ENCODE measurements around the gene NSD2. TPM values are rescaled to one million over a fixed set of nuclear protein-coding genes. Genes with fewer than 3 reads are reported as not detected.

The NSD2 gene
- total RNA-seq, 1 experiment from 2014 or later, result 128 TPM

DNA sequence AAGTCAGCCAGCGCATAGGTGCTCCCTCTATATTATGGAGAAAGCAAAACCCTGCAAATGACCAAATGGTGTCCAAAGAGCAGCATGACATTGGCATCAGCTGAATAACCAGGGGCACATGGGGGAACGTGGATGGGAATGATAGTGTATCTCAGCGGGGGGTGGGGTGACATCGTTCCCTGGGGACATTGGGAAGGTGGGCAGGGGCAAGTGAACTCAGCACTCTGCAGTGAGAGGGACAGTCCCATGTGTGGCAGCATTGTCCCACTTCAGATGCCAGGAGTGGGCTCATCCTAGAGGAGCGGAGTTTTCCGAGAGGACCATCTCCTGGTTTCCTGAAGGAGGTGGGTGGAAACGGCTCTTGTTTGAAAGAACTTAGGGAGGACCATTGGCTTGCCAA is 72.7 kb downstream of the NSD2 start:
- Mint-ChIP-seq H3K36me3 (peaks cover 34% of the 10 kb centered on the region), H3K27ac (no peak overlapping the region), H3K4me3 (no peak overlapping the region), H3K27me3 (ENCODE audit: low read depth) (no peaks in the 10 kb centered on the region), H3K9me3 (no peaks in the 10 kb centered on the region), H3K4me1 (no peaks in the 10 kb centered on the region)
- no peak; the same call in 1 of the 2 replicates for ATAC-seq
- TF ChIP-seq, protein P1, sequence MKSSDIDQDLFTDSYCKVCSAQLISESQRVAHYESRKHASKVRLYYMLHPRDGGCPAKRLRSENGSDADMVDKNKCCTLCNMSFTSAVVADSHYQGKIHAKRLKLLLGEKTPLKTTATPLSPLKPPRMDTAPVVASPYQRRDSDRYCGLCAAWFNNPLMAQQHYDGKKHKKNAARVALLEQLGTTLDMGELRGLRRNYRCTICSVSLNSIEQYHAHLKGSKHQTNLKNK (CRISPR knock-in tag; IDR thresholded peaks at IDR 0.05), result no peak
- no peak for DNase-seq (ENCODE audit: low spot score)
- POLR2A ChIA-PET, result no interaction called here
- CTCF ChIA-PET, result no interaction called here

DNA sequence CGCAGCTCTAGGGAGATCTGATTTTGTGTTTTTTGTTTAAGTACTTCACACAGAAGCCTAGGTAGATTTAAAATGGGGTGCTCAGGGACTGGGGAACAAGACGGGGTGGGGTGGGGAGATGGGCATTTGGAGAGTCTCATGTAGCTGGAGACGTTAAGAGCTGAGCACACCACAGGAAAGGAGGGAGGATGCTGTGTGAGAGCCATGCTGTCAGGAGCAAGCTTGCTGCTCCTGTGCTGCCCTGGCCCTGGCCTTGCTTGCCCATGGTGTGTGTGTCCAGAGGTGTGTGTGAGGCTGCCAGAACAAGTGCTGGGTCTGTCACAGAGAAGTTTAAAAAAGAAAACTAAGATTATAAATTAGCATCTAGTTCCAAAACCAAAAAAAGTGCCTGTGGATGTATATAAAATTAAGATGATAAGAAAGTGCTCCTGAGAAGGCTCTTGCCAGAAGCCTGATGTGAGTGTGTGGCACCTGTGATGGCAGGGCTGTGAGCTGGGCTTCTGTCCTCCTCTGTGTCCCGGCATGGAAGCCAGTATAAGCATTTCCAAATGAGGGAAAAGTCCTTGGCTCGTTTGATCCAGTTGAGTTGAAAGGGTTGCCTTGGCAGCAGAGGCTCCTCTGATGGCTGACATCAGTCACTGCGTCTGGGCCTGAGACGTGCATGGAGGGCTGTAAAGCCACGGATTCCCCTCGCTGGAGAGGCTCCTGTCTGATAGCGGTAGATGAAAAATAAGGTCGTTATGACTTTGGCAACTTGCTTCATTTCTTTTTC is 74.1 kb downstream of the NSD2 start:
- TF ChIP-seq ZNF317 (CRISPR knock-in tag; IDR thresholded peaks at IDR 0.05; ENCODE audit: borderline replicate concordance, low read depth), result no peak
- TF ChIP-seq, protein P2, sequence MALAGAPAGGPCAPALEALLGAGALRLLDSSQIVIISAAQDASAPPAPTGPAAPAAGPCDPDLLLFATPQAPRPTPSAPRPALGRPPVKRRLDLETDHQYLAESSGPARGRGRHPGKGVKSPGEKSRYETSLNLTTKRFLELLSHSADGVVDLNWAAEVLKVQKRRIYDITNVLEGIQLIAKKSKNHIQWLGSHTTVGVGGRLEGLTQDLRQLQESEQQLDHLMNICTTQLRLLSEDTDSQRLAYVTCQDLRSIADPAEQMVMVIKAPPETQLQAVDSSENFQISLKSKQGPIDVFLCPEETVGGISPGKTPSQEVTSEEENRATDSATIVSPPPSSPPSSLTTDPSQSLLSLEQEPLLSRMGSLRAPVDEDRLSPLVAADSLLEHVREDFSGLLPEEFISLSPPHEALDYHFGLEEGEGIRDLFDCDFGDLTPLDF (CRISPR knock-in tag; IDR thresholded peaks at IDR 0.05), result no peak
- ChIA-PET POLR2A (no interaction called here), CTCF (interaction anchor here (0.5 to 0.8 kb wide), 2 partner anchors 115 to 177 kb away, joined by 3 to 4 read pairs; no protein-coding TSS in a partner anchor)
- no peaks in the 10 kb centered on the region for H3K27me3 Mint-ChIP-seq (ENCODE audit: low read depth)
- DNase-seq (ENCODE audit: low spot score) (no peak), ATAC-seq (peak; percentile 63)
- H3K4me1 Mint-ChIP-seq, result no peaks in the 10 kb centered on the region
- H3K4me3 Mint-ChIP-seq, result no peak overlapping the region
- H3K9me3 Mint-ChIP-seq, result no peaks in the 10 kb centered on the region
- H3K36me3 Mint-ChIP-seq, result peaks cover 22% of the 10 kb centered on the region
- H3K27ac Mint-ChIP-seq, result no peak overlapping the region

DNA sequence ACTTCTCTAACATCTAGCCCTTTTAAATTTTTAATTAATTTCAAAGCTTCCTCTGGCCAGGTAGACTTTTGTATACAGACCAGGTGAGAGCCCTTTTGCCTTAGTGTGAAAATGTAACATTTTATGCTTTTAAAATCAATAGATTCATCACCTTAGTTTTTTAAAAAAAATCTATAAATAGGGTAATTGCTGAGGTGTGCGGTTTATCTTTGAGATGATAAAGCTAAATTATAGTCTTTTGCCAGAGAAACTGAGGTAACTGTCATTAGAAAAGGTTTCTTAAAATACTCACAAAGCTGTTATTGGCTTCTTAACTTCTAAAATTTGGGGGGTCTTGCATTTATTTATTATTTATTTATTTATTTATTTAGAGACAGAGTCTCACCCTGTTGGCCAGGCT is 74.7 kb downstream of the NSD2 start:
- ChIA-PET CTCF (interaction anchor here (0.8 kb wide), 1 partner anchor 115 kb away, joined by 3 read pairs; no protein-coding TSS in a partner anchor), POLR2A (no interaction called here)
- Mint-ChIP-seq H3K27me3 (ENCODE audit: low read depth) (no peaks in the 10 kb centered on the region), H3K36me3 (peaks cover 25% of the 10 kb centered on the region), H3K27ac (no peak overlapping the region), H3K4me3 (no peak overlapping the region), H3K4me1 (no peaks in the 10 kb centered on the region), H3K9me3 (no peaks in the 10 kb centered on the region)
- DNase-seq (ENCODE audit: low spot score) (no peak), ATAC-seq (no peak)
- TF ChIP-seq TCF7 (CRISPR knock-in tag; IDR thresholded peaks at IDR 0.05; ENCODE audit: low read depth) (no peak), ZNF232 (CRISPR knock-in tag; IDR thresholded peaks at IDR 0.05) (no peak), ZBTB21 (CRISPR knock-in tag; IDR thresholded peaks at IDR 0.05; ENCODE audit: borderline replicate concordance) (no peak), SP1 (CRISPR knock-in tag; conservative IDR thresholded peaks at IDR 0.05) (no peak), NR1H2 (CRISPR knock-in tag; IDR thresholded peaks at IDR 0.05) (no peak), SOX15 (CRISPR knock-in tag; IDR thresholded peaks at IDR 0.05) (no peak), NR2C2 (CRISPR knock-in tag; IDR thresholded peaks at IDR 0.05) (no peak), KAT7 (CRISPR knock-in tag; IDR thresholded peaks at IDR 0.05; ENCODE audit: borderline replicate concordance) (no peak), ELF4 (CRISPR knock-in tag; IDR thresholded peaks at IDR 0.05; ENCODE audit: low read depth) (no peak), CBFB (CRISPR knock-in tag; IDR thresholded peaks at IDR 0.05; ENCODE audit: low read depth) (no peak)
- TF ChIP-seq, protein P3, sequence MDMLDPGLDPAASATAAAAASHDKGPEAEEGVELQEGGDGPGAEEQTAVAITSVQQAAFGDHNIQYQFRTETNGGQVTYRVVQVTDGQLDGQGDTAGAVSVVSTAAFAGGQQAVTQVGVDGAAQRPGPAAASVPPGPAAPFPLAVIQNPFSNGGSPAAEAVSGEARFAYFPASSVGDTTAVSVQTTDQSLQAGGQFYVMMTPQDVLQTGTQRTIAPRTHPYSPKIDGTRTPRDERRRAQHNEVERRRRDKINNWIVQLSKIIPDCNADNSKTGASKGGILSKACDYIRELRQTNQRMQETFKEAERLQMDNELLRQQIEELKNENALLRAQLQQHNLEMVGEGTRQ (CRISPR knock-in tag; IDR thresholded peaks at IDR 0.05), result no peak
- TF ChIP-seq, protein P4, sequence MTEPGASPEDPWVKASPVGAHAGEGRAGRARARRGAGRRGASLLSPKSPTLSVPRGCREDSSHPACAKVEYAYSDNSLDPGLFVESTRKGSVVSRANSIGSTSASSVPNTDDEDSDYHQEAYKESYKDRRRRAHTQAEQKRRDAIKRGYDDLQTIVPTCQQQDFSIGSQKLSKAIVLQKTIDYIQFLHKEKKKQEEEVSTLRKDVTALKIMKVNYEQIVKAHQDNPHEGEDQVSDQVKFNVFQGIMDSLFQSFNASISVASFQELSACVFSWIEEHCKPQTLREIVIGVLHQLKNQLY (CRISPR knock-in tag; IDR thresholded peaks at IDR 0.05), result no peak
- TF ChIP-seq, protein P5, sequence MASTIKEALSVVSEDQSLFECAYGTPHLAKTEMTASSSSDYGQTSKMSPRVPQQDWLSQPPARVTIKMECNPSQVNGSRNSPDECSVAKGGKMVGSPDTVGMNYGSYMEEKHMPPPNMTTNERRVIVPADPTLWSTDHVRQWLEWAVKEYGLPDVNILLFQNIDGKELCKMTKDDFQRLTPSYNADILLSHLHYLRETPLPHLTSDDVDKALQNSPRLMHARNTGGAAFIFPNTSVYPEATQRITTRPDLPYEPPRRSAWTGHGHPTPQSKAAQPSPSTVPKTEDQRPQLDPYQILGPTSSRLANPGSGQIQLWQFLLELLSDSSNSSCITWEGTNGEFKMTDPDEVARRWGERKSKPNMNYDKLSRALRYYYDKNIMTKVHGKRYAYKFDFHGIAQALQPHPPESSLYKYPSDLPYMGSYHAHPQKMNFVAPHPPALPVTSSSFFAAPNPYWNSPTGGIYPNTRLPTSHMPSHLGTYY (CRISPR knock-in tag; IDR thresholded peaks at IDR 0.05), result no peak
- TF ChIP-seq, protein P6, sequence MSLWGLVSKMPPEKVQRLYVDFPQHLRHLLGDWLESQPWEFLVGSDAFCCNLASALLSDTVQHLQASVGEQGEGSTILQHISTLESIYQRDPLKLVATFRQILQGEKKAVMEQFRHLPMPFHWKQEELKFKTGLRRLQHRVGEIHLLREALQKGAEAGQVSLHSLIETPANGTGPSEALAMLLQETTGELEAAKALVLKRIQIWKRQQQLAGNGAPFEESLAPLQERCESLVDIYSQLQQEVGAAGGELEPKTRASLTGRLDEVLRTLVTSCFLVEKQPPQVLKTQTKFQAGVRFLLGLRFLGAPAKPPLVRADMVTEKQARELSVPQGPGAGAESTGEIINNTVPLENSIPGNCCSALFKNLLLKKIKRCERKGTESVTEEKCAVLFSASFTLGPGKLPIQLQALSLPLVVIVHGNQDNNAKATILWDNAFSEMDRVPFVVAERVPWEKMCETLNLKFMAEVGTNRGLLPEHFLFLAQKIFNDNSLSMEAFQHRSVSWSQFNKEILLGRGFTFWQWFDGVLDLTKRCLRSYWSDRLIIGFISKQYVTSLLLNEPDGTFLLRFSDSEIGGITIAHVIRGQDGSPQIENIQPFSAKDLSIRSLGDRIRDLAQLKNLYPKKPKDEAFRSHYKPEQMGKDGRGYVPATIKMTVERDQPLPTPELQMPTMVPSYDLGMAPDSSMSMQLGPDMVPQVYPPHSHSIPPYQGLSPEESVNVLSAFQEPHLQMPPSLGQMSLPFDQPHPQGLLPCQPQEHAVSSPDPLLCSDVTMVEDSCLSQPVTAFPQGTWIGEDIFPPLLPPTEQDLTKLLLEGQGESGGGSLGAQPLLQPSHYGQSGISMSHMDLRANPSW (CRISPR knock-in tag; conservative IDR thresholded peaks at IDR 0.05; ENCODE audit: low read depth), result no peak
- TF ChIP-seq, protein P7, sequence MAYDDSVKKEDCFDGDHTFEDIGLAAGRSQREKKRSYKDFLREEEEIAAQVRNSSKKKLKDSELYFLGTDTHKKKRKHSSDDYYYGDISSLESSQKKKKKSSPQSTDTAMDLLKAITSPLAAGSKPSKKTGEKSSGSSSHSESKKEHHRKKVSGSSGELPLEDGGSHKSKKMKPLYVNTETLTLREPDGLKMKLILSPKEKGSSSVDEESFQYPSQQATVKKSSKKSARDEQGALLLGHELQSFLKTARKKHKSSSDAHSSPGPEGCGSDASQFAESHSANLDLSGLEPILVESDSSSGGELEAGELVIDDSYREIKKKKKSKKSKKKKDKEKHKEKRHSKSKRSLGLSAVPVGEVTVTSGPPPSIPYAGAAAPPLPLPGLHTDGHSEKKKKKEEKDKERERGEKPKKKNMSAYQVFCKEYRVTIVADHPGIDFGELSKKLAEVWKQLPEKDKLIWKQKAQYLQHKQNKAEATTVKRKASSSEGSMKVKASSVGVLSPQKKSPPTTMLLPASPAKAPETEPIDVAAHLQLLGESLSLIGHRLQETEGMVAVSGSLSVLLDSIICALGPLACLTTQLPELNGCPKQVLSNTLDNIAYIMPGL (CRISPR knock-in tag; IDR thresholded peaks at IDR 0.05), result no peak

Data from WTC11 (cell line).